Activated CD8-positive, alpha-beta memory T cell treated with anti-CD3 and anti-CD28 coated beads, Interleukin-2, amount 50 U/mL, for 48 hours (primary cell): ENCODE data around the gene SETD6.
A peak's percentile ranks its signal among the peaks of the same experiment; 100 is the strongest.

ENCODE experiments used
- DNase-seq: peaks from one replicate; pipeline ENCODE4 v3.0.0-alpha.2; 2020

SETD6 gene

DNA sequence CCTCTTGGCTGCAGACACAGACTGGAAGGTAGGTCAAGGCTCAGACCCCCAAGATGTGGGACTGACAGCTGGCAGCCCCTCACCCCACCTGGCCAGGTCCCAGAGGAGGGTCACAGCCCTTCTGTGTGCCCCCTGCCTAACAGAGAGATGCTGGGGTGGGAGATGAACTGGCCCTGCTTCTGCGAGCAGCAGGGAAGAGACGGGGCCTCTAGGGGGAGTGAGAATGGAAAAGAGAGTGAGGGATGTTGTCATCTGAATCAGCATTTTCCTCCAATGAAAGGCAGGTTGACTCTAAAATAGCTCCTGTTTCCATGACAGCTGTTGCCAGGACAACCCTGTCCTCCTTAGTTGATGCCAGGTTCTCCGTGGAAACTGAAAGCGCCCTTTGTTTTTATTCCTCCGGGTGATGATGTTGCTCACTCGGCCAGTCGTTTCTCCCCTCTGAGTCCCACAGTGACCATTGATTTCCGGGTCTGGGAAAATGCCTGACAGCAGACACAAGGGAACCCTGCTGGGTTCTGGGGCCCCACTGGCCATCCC lies 20.3 kb upstream of the SETD6 start:
- DNase-seq, result no peak

DNA sequence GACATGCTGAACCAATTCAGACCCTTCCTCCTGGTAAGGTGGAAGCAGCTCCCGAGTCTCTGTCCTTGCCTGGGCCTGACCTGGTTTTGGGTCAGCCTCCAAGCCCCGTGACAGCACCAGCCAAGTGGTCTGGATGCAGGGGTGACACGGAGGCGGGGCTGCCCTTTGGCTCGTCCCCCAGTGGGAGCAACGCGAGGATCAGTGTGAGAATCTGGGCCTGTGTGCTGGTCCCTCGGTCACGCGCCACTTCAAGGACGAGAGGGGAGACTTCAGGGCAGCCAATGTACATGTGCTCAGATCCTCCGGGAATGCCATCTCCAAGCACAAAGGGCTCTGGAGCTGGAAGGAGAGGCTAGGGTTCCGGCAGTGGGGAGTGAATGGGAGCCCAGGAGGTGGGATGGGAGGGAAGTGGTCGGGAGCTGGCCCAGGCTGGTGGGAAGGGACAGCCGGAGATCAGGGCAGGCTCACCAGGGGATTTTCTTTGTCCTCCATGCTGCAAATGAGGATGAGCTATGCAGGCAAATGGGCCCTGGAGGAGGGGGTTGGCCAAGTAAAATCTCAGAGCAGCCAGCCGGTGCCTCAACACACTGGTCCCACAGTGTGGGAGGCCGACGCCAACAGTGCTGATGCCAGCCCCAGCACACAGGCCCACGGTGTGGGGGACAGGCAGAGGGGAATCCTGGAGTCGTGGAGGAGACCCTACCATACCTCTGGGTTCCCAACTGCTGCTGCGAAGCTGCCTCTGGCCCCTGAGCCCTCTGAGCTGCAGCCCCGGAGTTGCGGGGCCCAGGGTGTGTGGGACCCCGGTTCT lies 19.6 kb upstream of the SETD6 start:
- DNase-seq, result no peak

DNA sequence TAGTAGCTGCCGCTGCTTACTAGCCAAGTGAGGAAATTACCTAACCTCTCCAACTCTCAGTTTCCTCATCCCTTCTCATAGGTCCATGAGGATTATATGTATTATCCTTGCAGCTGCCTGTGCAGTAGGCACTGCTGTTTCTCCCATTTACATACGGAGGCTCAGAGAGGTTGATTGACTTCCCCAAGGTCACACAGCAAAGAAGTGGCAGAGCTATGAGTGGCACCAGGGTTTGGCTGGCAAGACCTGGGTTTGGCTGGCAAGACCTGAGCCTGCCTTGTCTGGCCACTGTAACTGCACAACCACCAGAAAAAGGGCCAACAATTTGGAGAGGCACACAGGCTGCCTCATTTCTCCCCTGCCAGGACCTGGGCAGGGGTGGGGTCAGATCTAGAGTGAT lies 17.8 kb upstream of the SETD6 start:
- DNase-seq, result no peak

DNA sequence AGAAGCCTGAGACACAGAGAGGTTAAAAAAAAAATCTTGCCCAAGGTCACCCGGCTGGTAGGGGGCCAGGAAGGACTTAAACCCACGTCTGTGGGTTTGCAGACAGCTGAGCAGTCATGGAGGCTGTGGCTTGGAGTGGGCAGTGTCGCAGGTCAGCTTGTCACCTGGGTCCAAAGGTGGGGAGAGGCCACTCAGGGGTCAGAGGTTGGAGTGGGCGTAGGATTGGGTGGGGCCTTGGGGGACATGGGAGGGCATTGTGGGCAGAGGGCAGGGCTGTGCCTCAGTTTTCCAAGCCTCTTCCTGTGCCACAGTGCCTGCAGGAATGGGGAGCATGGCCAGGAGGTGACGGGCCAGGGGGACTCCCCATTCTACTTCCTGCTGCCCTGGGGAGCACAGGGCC lies 17.4 kb upstream of the SETD6 start:
- no peak for DNase-seq

DNA sequence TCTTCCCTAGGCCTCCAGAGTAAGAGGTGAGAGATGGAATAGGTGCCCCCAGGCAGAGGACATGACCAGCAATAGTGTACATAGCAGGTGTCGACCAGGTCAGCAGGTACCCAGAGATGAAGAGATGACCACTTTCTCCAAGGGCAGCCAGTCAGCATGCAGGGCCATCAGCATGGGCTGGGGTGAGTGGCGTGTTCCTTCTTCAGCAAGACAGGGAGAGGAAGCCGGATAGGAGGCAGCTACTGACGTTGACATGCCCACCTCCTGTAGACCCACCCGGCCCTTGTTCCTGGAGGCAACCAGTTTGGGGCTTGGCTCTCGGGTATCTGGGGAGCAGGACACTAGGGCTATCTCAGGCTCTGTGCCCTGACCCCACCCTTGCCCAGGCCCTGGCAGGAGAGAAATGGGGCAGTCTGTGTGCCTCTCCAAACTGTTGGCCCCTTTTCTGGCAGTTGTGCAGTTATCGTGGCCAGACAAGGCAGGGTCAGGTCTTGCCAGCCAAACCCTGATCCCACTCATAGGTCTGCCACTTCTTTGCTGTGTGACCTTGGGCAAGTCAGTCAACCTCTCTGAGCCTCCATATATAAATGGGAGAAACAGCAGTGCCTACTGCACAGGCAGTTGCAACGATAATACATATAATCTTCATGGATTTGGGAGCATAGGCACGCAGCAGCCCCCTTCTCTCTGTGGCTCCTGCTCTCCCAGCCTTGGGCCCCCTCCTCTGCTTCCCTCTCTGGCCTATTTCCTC lies 16.8 kb upstream of the SETD6 start:
- DNase-seq, result no peak

DNA sequence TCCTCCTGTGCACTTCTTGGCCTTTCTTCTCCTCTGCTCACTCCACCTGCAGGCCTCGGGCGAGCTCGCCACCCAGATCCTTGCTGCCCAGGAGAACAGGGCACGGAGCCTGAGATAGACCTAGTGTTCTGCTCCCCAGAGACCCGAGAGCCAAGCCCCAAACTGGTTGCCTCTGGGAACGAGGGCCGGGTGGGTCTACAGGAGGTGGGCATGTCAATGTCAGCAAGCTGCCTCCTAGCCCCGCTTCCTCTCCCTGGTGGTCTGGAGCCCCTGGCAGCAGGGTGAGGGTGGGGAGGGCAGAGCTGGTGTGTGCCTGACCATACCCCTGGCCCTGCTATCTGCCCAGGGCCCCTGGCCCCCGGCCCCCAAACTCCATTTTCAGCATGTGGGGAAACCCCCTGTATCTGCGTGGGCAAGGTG lies 16.2 kb upstream of the SETD6 start:
- no peak for DNase-seq

DNA sequence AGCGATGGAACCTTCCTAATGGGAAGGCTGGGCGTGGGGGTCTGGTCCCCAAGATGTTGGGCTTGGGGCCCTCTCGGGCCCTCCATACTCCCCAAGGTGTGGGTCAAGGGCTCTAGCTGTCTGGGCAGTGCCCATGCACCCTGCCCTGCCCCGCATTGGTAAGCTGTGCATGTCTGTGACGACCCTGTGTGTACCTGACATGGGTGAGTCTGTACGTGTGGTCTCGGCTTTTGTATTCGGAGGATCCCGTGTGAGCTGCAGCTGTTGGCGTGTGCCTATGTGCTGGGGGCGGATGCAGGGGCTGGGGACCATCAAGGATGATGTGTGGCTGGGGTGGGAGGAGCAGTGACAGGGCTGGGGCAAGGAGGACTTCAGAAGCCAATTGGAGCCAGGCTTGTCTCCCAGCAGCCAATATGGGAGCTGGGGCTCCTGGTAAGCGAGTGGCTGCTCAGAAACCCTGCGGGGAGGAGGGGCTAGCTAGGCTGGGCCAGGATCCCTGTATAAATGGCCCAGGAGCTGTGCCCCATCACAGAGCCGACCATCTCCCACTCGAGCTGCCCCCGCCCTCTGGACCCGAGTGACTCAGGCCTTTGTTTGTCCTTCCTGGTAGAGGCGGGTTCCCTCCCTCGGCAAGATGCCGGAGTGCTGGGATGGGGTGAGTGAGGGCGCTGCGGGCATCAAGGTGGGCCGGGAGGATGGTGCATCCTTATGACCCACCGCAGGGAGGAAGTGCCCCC lies 15.5 kb upstream of the SETD6 start, which contains the start of gene NDRG4:
Gene NDRG4, plus strand, starts transcription at position 529 of the 737 bp plus-strand sequence. Its CDS starts 106 bp downstream, at position 635.
- no peak for DNase-seq

DNA sequence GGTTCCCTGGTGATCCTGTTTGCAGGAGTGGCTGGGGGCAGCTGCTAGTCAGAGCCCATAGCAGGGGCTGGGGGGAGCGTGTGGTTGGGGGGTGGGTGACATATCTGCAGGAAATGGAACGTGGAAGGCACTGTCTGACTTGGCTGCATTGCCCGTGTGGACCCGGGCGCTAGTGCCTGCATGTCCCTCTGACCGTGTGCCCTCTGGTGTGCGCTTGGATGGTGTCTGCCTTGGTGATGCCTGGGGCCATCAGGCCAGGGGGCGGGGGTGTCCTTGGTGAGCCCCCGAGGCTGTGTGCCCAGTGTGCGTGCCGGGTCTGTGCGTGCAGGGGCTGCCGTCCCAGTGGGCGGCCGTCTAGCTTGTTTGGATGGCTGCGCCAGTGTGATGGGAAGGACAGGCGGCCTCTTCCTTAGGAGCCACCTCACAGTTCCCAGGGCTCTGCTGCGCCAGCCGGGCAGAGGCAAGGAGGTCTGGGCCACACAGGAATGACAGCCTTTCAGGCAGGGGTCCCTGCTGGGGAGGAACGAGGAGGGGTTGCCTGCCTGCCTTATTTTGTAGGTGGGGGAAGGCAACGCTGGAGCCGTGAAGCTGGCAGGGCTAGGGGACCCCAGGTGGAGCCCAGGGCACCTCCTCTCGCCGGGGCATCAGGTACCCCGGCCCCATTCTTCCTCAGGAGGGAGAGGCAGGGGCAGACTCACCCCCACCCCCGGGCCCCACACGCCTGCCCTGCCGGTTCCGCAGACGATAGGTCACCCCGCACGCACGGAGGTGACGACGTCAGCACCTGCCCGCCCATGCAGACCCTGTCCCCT lies 14.7 kb upstream of the SETD6 start:
- DNase-seq, result no peak

DNA sequence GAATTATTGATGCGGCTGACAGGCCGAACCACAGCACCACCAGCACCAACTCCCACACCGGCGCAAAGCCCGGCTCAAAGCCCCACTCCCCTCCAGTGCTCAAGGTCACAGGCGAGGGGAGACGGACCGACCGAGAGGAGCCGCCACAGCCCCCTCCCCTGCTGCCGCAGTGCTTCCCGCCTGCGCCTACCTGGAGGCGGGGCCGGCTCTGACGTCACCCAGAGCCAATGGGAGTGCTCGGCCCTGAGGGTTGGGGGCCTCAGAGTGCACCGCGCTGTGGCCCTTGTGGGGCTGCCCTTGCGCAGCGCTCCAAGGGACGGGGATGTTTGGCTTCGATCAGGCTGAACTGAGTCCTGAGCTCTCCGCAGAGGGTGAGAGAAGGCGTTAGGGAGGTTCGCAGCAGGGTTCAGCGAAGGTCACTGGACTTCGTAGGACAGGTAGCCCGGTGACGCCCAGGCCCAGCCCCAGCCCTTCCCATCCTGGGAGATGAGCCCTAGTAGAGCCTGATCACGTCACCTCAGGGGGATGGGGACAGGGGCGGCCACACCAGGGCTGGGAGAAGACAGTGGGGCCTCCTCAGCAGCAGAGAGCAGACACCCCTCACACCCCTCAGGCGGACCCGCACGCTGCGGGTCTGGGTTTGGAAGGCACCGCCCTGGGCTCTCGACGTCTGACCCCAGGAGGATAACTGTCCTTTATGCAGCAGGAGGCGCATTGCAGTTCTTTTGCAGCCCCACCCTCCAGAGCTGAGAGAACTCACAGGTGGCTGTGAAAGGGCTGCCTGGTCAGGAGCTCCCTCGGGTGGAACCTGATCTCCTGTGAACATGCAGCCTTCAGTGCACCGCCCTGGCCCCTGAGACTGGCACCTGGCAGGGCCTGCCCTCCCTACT lies 13.8 kb upstream of the SETD6 start:
- peak; percentile 69 for DNase-seq

DNA sequence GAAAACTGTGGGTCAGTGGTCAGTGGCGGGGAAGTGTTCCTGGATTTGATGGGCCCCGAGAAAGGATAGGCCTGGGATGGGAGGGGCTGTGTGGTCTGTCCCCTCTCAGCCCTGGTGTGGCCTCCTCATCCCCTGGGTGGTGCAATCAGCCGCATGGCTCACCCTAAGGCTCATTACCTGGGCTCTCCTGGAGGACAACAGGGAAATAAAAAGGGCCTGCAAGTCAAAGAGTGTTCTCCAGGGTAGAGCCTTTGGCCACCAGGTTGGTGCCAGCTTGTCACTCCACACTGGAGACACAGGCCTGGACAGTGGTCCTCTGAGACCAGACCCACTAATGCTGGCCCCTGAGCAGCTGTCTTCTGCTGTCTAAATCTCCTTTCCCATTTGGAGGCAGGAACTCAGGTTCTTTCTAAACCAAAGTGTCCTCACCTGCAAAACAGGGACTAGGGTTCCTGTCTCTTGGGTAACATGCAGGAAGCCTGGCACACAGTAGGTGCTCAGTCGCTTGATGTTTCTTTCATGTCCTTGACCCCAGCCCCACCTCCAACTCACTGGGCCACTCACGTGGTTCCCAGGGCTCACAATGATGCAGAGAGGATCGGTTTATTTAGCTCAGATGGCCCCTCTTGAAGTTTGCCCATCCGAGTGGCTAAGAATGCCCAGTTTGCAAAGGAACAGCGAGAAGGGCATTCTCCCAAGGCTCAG lies 12.9 kb upstream of the SETD6 start:
- peak; percentile 46 for DNase-seq

DNA sequence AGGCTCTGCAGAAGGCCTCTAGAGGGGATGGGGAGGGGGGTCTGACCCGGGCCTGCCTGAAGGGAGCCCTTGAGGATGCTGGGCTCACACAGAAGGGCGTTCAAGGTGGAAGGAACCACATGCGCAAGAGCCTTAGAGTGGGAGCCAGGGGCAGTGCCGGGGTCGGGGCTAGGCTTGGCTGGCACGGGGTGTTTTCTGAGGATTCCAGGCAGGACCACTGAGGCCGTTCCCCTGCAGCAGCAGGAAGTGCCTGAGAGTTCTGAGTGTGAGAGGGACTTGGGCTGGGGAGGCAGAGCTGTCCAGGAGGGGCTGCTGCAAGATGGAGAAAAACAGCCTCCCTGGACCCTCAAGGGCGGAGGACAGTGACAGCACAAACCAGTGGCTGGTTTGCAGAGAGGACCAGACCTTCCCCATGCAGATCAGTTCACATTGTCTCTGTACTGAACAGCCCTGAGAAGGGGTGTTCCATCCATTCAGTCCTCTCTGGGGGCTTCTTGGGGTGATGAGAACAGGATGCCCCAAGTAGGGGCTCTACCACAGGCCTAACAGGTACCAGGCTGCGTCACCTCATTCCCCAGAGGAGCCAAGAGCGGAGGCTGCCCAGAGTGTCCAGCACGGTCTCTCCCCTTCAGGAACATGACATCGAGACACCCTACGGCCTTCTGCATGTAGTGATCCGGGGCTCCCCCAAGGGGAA lies 12.0 kb upstream of the SETD6 start:
- DNase-seq, result no peak

DNA sequence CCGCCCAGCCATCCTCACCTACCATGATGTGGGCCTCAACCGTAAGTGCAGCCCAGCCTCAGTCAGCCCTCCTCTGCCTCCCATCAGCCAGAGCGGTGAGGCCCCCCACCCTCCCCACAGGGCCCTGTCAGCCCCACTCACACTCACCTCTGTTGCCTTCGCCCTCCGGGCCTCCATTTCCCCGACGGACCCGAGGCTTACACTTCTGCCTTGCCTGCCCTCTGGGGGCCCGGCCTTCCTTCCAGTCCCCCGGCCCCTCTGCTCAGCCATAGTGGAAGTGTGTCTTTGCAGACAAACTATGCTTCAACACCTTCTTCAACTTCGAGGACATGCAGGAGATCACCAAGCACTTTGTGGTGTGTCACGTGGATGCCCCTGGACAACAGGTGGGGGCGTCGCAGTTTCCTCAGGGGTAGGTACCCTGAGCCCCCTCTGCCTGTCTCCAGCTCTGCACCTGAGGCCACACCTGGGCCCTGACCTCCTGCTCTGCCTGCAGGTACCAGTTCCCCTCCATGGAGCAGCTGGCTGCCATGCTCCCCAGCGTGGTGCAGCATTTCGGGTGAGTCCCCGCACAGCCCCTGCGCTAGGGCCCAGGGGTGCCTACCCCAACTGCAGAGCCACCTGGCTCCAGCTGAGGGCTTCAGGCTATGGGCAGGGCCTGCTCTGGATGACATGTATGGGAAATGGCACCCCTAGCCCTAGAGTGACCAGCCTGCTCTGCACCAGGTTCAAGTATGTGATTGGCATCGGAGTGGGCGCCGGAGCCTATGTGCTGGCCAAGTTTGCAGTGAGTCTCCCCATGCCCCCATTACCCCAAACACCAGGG lies 11.2 kb upstream of the SETD6 start:
- peak; percentile 28 for DNase-seq

DNA sequence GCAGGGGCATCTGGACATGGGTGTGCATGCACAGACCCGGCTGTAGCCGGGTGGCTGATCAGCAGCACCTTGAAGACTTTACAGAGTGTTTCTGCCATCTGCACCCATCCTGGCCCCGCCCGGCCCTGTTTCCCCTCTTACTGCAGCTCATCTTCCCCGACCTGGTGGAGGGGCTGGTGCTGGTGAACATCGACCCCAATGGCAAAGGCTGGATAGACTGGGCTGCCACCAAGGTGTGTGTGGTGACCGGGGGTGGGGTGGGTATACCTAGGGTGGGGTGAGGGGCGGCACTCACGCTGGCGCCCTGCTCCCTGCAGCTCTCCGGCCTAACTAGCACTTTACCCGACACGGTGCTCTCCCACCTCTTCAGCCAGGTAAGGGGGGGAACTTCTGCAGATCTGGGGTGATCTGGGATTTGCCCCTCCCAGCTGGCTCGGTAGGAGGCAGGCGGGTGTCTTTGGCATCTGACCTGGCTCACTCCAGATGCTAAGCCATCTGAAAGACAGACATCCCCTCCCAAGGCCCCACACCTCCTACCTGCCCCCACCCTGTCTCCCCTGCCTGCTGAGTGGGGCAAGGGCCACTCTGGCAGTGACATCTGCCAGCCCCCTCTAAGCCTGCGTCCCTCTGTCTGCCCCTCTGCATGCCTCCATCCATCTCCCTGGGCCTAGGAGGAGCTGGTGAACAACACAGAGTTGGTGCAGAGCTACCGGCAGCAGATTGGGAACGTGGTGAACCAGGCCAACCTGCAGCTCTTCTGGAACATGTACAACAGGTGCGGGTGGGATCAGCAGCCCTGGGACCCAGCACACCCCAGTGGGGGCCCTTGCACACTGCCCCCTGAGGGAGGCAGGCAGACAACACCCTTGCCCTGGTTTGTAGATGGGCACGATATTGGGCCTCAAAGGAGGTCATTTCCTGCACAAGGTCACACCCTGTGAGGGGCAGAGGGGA lies 8.8 kb upstream of the SETD6 start:
- no peak for DNase-seq

DNA sequence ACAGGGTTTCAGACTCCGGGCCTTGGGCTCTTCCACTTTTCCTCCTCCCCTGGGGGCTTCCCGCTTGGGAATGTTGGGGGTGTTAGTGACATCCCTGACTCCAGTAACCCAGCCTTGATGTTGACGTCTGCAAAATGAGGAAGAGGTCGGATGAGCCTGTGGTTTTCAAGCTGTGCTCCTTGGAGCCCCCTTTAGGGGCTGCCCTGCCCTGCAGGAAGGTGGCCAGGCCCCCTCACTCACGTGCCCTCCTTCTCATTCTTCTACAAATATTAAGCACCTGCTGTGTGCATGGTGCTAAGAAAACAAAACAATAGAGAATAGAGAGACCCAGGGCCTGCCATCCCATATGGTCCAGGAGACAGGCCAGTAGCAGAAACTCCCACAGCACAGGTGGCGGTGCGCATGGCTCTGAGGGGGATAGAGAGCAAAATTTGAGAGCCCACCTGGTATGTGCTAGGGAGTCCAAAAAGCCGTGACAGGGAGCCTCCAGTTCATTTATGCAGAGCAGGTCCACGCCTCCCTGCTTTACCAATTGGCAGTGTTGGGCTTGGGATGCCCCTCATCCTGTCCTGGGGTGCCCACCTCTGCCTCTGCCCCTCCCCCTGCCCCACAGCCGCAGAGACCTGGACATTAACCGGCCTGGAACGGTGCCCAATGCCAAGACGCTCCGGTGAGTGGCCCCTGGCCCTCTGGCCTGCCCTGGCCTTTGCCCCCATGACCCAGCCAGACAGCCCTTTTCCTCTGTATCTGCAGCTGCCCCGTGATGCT lies 7.9 kb upstream of the SETD6 start:
- DNase-seq, result no peak

DNA sequence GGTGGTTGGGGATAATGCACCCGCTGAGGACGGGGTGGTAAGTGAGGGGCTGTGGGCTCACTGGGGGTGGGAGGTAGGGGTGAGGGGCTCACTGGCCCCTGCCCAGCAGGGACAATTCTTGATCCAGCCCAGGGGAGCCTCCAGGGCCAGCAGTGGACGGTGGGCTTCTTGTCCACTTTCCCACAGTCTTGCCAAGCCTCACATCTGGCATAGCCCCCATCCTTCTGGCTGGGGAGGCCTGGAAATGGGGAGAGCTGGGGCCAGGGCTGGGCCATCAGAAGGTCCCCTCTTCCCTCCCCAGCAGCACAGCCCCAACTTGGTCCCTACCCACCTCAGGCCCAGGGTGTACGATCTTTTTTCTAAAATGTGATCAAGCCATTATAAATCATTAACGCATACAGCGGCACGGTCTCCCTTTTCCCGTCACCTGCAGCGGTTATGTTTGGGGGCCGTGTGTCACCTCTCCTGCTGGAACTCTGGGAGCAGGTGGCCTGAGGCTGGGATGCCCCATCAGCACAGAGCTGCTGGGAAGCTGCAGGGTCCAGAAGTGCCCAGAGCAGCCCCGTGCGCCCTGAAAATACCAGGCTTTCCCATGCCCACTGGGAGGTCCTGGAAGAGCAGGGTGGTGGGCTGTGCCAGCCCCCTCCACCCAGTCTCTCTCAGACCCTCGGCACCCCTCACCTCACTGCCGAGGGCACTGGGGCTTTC lies 7.2 kb upstream of the SETD6 start:
- DNase-seq, result no peak

DNA sequence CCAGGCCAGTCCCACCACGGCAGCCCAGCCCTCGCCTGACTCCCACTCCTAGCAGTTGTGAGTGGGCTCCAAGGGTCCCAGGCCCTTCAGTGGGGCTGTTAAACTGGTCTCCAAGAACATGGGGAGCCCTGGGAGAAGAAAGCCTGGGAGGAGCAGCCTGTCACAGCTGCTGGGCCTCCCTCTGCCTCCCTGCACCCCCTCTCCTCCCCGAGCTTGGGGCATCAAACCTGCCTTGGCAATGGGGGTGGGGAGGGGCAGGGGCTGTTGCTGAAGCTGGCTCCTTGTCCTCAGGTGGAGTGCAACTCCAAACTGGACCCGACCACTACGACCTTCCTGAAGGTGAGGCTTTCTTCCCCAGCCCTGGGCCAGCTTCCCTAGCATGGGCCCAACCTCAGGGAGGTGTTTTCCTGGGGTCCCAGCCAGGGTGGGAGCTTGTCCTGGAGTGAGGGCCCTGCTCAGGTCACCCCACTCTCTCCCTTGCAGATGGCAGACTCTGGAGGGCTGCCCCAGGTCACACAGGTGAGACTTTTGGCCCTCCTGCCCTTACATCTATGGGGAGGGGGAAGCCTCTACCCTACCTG lies 6.6 kb upstream of the SETD6 start:
- no peak for DNase-seq
